Activated CD4-positive, alpha-beta T cell treated with anti-CD3 and anti-CD28 coated beads, Interleukin-2, amount 50 U/mL, for 24 hours (primary cell): ENCODE measurements around the gene C3orf33.

Source experiments
- DNase-seq, 2 donors: peaks; one replicate each; pipeline ENCODE4 v3.0.0-alpha.2; 2020; ENCODE audit warnings: low read depth in 1 of 2, low spot score in 1 of 2

The C3orf33 gene

DNA sequence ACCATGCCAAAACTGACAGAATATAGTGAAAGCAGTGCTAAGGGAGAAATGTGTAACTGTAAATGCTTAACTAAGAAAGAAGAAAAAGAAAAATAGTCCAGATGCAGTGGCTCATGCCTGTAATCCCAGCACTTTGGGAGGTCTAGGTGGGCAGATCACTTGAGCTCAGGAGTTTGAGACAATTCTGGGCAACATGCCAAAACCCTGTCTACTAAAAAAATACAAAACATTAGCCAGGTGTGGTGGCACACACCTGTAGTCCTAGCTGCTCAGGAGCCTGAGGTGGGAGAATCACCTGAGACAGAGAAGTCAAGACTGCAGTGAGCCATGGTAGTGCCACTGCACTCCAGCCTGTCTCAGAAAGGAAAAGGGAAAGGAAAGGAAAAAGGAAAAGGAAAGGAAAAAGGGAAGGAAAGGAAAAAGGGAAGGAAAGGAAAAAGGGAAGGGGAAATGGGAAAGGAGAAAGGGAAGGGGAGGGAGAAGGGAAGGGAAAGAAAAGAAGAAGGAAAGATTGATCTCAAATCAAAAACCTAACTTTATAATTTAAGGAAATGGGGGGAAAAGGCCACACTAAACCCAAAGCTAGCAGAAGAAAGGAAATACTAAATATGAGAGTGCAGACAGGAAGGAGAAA lies 20.3 kb downstream of the C3orf33 start:
- DNase-seq, result no peak

DNA sequence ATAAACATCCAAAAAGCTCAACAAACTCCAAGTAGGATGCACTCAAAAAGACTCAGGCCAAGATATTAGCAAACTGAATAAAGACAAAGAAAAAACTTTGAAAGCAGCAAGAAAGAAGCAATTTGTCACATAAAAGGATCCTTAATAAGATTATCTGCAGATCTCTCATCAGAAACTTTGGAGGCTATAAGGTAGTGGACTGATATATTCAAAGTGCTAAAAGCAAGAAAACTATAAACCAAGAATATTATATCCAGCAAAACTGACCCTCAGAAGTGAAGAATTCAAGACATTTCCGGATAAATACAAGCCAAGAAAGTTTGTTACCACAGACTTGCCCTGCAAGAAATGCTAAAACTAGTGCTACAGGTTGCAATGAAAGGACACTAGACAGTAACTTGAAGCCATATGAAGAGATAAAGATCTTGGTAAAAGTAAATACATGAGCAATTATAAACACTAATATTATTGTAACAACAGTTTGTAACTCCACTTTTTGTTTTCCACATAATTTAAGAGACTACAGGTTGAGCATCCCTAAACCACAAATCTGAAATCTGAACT lies 23.6 kb downstream of the C3orf33 start:
- no peak for DNase-seq

DNA sequence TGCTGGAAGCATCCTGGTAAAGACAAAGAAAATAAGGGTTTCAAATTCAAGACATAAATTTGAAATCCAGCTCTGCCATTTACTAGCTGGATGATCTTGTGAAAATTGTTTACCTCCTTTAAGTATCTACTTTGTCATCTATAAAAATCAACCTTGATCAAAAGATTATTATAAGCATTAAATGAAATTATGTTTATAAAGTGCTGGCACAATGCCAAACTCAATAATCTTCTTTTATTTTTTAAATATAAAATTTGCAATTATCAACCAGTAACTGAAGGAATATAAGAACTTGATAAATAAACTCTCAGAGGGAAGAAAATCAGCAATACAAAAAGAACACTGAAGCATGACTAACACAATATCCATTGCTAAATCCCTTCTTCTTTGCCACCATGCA lies 25.8 kb downstream of the C3orf33 start:
- no peak for DNase-seq

DNA sequence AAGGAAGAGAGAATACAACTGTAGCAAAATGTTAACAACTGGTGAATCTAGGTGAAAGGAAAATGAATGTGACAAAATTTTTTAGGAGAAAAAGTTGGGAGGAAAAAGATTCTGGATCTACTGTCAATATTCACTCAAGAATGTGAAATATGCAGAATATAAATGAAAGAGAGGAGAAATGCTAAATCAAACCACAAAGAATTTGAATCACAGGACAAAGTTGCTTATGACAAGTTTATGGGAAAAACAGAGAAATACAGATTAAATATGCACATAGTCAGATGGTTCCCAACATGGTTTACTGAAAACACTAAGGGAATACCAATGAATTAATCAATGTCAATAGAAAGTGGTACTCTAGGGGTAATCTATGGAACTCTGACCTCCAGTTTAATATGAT lies 27.6 kb downstream of the C3orf33 start:
- DNase-seq, result no peak

DNA sequence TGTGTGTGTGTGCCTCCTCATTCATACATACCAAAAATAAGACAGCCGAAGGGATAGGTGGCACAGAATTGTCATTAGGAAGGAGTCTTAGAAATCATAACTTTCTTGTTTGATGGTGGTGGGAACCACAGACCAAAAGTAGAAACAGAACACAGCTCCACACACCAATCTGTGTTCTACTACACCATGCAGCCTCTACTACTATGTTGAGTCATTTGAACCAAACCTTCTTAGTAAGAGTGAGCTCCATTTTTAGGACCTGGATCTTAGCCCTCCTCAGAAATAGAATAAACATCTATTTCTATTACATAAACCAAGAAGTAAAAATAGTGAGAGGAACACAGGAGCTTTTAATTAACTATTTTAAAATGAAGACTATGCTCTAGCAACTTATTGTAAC lies 33.3 kb downstream of the C3orf33 start:
- DNase-seq, result no peak

DNA sequence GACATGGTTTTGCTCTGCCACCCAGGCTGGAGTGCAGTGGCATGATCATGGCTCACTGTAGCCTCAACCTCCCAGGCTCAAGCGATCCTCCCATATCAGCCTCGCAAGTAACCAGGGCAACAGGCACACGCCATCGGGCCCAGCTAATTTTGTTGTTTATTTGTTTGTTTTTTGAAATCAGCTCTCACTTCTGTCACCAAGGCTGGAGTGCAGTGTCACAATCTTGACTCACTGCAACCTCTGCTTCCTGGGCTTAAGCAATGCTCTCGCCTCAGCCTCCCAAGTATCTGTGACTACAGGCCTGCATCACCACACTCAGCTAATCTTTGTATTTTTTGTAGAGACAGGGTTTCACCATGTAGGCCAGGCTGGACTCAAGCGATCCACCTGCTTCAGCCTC lies 35.0 kb downstream of the C3orf33 start:
- no peak for DNase-seq

DNA sequence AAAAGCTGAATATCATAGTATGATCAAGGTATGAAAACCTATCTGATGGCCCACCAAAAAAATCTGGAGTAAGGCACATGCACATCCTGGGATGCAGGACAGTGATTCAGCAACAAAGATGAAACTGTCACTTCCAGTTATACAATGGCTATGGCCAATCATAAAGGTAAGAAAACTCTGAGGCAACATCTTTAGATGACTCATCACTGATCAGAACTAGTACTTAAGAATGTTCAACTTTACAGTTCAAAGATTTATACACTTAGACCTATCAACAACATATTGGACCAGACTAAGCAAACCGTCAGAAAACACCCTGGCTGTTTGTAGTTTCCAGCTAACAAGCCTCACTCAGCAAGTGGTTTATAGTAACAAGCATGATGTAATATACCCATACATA lies 39.9 kb downstream of the C3orf33 start:
- DNase-seq, result no peak

DNA sequence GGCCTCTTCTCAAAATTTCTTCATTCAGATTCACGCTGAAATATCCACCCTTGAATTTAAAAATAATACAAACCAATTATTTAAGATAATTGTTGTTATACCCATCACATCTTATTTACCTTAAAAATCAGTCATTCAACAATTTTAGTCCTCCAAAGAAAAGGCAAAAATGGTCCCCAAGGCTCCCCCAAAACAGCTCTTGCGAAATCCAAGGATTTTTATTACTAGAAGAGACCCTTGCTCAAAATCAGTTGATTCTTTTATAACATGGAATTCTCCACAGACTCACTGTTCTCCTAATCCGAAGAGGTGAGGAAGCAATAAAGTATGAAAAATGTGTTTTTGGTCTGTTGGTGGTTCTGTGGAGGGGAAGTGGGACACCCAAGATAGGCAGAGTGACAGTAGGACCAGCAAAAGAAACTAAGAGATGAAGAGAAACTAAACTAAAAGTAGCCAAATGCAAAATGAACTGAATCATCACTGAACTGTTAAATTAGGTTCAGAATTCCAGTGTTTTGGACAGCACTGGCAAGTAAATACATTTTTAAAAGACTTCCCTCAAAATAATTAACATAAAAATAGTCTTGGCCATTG lies 42.1 kb downstream of the C3orf33 start:
- no peak for DNase-seq

DNA sequence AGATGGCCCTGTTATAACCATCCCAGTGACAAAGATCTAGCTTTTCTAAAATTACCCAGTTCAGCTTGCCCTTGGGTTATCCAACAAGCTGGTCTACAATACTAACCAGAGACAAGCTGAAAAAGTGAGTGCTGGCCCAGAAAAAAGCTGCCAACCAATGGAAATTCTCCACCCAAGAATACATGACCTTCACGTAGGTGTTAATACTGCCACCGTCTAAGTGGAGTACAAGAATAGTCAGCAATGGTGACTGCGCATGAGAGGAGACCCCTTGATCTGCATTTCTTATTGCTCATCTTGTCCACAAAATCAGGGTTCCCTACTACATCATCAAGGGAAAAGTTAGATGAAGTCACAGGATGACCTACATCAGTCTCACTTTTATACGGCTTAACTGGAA lies 45.4 kb downstream of the C3orf33 start:
- no peak for DNase-seq

DNA sequence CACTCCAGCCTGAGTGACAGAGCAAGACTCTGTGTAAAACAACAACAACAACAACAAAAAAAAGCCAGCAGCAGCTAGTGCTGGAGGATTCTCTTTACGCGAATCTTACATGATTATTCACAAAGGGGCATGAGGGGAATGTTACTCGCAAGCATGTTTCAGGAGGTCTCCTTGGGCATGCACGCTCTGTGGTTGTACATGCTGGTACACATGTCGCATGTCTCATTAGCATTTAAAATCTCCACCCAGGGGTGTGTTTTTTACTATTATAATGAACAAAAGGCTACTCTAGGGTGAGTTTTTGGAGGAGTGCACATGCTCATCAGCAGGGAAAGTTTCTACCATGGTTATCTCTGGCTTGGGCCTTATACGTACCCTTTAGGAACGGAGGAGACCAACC lies 48.5 kb downstream of the C3orf33 start:
- no peak for DNase-seq

DNA sequence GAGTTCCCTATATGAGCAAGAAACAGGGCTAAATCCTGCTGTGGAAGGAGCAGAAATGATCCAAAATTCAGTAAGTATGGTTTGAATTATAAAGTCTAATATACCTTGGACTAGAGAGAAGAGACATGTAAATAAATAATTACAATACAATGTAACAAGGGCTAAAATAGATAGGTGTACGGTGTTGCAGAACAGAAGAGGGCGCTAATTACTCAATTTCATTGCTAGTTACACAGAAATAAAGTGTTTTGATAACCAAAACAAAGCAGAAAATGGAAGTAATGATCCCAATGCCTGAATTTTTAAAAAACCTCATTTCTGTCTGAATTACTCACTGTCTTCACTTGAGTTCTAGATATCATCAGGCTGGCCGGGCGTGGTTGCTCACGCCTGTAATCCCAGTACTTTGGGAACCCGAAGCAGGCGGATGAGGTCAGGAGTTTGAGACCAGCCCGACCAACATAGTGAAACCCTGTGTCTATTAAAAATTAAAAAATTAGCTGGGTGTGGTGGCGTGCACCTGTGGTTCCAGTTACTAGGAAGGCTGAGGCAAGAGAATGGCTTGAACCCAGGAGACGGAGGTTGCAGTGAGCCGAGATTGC lies 52.9 kb downstream of the C3orf33 start:
- DNase-seq, result no peak

DNA sequence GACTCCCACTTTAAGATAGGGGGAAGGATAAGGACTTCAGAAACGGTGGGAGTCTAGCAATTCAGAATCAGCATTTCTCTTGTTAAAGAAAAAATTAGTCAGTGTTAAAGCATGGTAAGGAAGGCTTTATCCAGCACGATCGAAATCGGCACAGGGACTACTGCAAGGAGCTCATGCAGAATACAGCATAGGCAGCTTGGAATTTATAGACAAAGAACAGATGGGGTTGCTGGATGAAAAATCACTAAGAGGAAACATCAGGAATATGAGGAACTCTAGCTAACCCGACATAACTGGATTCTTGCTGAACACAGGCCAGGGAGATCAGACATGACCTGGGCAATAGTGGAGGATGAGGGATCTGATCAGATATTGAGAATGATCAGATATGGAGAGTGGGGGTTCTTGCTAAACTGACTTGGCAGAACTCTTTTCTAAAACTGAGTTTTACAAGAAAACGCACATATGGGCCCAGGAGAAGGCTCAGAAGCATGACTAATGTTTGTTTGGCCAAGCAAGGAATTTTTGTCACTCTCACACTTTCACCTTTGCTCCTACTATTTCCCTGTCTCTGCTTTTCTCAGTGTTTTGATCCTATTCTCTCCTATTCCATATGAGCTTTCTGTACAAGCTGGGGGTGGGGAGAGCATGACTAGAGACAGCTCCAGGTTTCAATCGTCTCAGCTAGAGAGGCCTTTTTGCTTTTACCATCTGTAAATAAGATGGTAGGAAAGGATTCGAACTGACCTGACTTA lies 57.3 kb downstream of the C3orf33 start:
- DNase-seq, result no peak

DNA sequence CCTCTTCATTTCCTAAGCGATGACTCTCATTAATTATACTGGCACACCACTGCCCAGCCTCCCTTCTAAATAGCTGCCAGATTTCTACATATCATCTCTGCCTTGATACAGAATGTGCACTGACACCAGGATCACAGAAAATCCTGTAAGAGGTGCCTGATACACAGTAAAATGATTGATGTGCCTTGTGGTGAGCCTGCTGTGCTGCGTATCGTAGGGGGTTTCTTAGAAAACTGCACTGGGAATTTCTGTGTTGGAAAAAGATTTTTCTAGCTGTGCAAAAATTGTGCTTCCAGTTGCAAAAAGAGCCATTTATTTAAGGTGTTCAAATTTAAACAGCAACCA lies 58.2 kb downstream of the C3orf33 start:
- no peak for DNase-seq

DNA sequence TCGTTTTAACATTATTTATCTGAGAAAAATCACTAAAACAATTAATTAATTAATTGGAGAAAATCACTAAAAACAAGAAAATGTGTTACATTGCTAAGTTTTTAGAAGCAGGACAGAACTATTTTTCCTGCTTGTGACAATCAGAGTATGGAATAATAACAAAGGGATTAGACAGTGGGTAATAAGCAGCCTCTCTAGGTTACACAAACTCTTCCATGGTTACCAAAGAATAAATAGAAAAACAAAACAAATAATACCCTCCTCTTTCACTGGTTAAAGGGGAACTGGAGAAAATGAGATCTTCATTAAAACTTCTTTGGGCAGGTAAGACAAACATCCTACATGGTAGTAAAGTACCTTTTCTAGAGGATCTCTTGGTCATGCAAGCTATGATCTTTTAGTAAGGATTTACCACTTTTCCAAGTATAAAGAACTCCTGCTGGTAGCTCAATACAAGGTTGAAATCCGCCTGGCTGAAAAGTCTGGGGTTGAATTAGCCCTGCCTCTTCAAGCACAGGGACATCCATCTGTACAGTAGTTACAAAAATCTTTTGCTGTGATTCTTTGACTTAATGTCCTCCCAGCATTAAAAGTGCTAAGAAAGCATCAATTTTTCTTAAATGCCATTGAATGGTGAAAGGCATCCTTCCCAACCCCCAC lies 58.7 kb downstream of the C3orf33 start:
- DNase-seq, result no peak

DNA sequence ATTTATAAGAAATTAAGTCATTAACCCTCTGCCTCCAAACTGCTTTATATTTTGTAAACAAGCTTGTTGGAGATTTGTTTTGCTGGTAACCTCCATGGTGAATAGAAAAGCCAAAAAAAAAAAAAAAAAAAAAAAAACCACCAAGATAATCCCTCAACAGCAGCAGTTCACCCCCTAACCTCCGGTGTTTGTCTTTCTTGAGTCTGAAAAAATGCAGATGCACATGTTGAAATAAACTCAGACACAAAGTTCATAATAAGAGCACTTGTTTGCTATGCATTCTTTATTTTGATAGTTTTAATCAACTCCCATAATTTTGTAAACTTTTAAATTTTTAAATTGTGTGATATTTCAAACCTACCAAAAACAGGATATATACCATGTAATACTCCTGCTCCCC lies 59.4 kb downstream of the C3orf33 start:
- DNase-seq, result no peak

DNA sequence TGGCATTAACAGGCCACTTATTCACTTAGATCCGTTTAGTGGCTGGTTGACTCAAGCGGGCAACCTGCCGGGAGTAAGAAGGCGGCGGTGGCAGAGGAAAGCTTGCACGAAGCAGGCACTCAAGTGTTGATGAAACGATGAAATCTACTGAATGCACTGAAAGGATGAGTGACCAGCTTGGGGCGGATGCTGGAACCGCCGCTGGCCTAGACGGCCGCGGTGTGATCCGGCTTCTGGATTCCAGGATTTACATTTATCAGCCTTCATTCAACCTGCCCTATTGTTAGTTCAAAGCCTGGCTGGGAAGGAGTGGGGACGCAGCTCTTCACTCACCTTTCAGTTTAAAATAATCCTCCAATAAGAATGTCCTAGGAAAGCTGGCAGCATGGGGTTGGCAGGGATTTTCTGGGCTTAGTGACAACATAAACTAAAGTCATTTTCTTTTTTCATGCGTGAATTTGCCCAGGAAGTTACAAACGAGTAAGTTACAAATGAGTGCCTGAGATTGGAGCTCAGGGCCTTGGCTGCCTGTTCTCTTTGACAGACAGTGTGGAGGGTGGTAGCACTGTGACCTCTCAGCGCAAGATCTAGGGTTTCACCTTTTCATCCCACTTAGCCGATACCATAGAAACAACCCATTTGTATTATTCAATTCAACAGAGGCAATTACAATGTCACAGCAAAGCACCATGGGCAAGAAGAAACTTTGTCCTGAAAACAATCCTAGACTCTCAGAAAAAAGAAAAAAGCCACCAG lies 60.1 kb downstream of the C3orf33 start:
- no peak for DNase-seq

DNA sequence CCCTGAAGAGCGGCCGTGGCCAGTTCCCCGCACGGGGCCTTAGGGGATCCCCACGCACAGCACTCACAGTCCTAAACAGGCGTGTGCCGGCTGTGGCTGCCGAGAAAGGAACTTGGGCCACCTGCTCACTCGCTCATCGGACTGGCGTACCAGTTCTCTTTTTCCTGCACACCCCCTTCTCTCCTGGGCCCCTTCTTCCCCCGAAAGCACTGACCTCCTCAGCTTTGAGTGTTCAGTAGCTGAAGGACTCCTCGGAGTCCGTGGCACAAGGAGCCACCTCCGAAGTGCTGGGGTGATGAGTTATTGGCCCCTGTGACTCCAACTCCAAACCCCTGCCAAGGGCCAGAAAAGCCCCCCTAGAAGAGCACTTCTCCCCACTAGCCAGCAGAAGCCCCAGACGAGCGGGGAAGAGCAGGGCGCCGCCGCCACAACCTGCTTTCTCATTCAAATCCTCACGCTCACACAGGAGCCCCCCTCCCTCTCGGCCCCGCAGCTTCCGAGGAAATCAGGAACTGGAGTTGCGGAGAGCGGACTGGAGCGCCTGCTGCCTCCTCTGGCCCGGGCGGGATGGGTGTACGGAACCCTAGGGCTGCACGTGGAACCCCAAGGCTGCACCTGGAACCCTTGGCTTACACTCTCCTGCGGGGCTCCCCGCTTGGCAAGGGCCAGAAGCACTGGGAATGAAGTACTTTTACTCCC lies 61.3 kb downstream of the C3orf33 start, which contains the start of gene PLCH1:
PLCH1 (minus strand) TSS at position 446 of the 699 bp plus-strand sequence. CDS start 40,847 bp downstream, outside the sequence.
- DNase-seq, result peak in 1 of 2 donors; percentile 6

DNA sequence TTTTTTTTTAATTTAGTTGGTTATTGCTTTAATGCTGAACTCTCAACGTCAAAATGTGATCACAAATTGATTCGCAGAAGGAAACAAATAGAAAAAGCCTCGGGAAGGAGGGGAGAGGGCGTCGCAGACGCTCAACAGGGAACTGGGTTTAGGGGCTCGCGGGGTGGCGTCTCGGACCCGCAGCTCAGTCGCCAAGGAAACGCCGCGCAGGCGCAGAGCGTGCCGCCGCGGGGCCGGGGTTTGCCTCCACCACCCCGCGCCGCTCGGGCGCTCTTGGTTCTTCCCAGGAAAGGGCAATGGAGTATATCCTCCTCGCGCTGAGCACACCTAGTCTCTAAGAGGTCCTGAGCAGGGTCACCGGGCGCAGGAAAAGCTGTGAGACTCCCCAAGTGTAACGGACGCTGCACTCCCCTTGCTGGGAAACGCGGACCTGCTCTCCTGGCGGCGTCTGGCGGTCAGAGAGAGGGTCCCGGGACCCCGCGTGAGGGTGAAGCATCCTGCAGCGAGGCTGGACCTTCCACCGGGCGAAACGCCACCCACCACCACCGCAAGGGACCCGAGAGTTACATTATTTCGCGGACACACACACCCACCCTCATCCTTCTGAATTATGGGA lies 62.0 kb downstream of the C3orf33 start:
- peak in 1 of 2 donors; percentile 13 for DNase-seq

DNA sequence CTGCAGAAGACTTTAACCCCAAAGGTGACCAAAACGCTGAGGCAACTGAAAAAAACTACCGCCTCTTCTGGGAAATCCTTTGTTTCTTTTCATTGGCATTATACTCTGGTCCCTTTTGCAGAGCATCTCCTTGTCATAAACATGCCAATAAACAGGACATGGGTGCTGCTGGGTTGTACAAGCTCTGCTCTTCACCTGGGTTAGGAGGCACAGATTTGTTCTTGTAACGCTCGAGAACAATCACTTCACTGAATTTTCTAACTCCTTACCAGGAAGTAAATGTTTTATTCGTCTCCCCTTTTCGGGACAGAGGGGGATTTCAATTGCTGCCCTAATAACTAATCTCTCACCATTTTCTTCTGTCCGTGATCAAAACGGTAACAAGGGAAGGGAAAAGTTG lies 62.5 kb downstream of the C3orf33 start:
- DNase-seq, result no peak
